ENCODE results near the gene RPP14. TPM values are rescaled to one million over a fixed set of nuclear protein-coding genes. Genes with fewer than 3 reads are reported as not detected.

RPP14 gene
- total RNA-seq, 1 experiment from 2014 or later = 13.2 TPM

GRCh38 chr3:58274027-58274614 lies 31.9 kb upstream of the RPP14 start:
- peaks cover 14% of the 10 kb centered on the region for H3K4me1 ChIP-seq (replicated peaks; ENCODE audit: insufficient read depth)
- no peak overlapping the region for H3K27ac ChIP-seq
- no peaks in the 10 kb centered on the region for H3K9me3 ChIP-seq (ENCODE audit: insufficient read depth, low read depth)
- H3K27me3 ChIP-seq (ENCODE audit: insufficient read depth, low read depth) = no peaks in the 10 kb centered on the region
- ChIA-PET POLR2A (ENCODE audit: unreplicated experiment) (no interaction called here), CTCF (no interaction called here)
- no TSS peak for BruUV-seq (replicated peaks)
- peaks cover 10% of the 10 kb centered on the region; the same call in 1 of the 2 replicates for H3K36me3 ChIP-seq (ENCODE audit: low read depth)
- H3K79me2 ChIP-seq (ENCODE audit: low read depth) = no peaks in the 10 kb centered on the region
- H4K20me1 ChIP-seq (ENCODE audit: insufficient read depth) = no peaks in the 10 kb centered on the region
- no peak for TF ChIP-seq CTCF (conservative IDR thresholded peaks at IDR 0.05)
- no peak overlapping the region for H2AFZ ChIP-seq
- intact Hi-C loops (cut with micrococcal nuclease; ENCODE audit: unreplicated experiment) = no loop called here
- DNase-seq = no peak
- H3K9me2 ChIP-seq (ENCODE audit: insufficient read depth) = no peaks in the 10 kb centered on the region
- peaks cover 13% of the 10 kb centered on the region for H3F3A ChIP-seq (ENCODE audit: insufficient read depth, low read depth)
- no peak overlapping the region for H3K4me3 ChIP-seq
- no peak overlapping the region for H3K4me2 ChIP-seq

GRCh38 chr3:58281069-58281468 lies 25.0 kb upstream of the RPP14 start:
- no peak overlapping the region for H3K4me3 ChIP-seq
- no peaks in the 10 kb centered on the region for H3K27me3 ChIP-seq (ENCODE audit: insufficient read depth, low read depth)
- H3K79me2 ChIP-seq (ENCODE audit: low read depth) = no peaks in the 10 kb centered on the region
- no peaks in the 10 kb centered on the region for H3F3A ChIP-seq (ENCODE audit: insufficient read depth, low read depth)
- H3K9me3 ChIP-seq (ENCODE audit: insufficient read depth, low read depth) = no peaks in the 10 kb centered on the region
- no peaks in the 10 kb centered on the region for H3K4me1 ChIP-seq (replicated peaks; ENCODE audit: insufficient read depth)
- no peak for DNase-seq
- ChIA-PET POLR2A (ENCODE audit: unreplicated experiment) (no interaction called here), CTCF (no interaction called here)
- H4K20me1 ChIP-seq (ENCODE audit: insufficient read depth) = no peaks in the 10 kb centered on the region
- H3K9me2 ChIP-seq (ENCODE audit: insufficient read depth) = no peaks in the 10 kb centered on the region
- TF ChIP-seq EZH2 (IDR thresholded peaks at IDR 0.05; ENCODE audit: low read depth) (no peak), CTCF (conservative IDR thresholded peaks at IDR 0.05) (no peak)
- H3K4me2 ChIP-seq = no peak overlapping the region
- no peak overlapping the region for H2AFZ ChIP-seq
- H3K27ac ChIP-seq = no peak overlapping the region
- intact Hi-C loops (cut with micrococcal nuclease; ENCODE audit: unreplicated experiment) = no loop called here
- BruUV-seq (replicated peaks) = no TSS peak
- H3K36me3 ChIP-seq (ENCODE audit: low read depth) = peaks cover 3% of the 10 kb centered on the region; the same call in 1 of the 2 replicates

DNA sequence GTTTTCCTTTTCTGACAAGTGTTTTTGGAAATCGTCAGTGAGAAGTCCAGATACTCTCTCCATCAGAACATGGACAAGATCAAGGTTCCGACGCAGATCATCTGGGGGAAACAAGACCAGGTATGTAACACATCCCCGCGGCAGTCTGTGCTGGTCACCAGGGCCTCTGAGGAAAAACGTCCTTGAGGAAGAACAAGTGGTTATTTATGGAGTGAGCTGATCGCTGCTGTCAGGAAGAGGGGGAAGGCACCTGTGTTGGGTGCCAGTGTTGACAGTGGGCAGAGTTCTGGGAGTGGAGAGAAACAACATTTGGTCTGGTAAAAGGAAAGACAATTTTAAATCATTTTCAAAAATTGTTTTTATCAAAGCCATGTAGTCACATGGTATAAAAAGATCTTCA lies 20.7 kb upstream of the RPP14 start:
- H3K9me2 ChIP-seq (ENCODE audit: insufficient read depth) = no peaks in the 10 kb centered on the region
- CTCF ChIA-PET = no interaction called here
- no peaks in the 10 kb centered on the region for H3K4me1 ChIP-seq (replicated peaks; ENCODE audit: insufficient read depth)
- DNase-seq = no peak
- H3F3A ChIP-seq (ENCODE audit: insufficient read depth, low read depth) = no peaks in the 10 kb centered on the region
- H3K36me3 ChIP-seq (ENCODE audit: low read depth) = peaks cover 3% of the 10 kb centered on the region; the same call in 1 of the 2 replicates
- intact Hi-C loops (cut with micrococcal nuclease; ENCODE audit: unreplicated experiment) = no loop called here
- H3K27ac ChIP-seq = no peak overlapping the region
- TF ChIP-seq EZH2 (IDR thresholded peaks at IDR 0.05; ENCODE audit: low read depth) (no peak), CTCF (conservative IDR thresholded peaks at IDR 0.05) (no peak)
- no peaks in the 10 kb centered on the region for H3K27me3 ChIP-seq (ENCODE audit: insufficient read depth, low read depth)
- no peak overlapping the region for H3K4me3 ChIP-seq
- no peaks in the 10 kb centered on the region for H4K20me1 ChIP-seq (ENCODE audit: insufficient read depth)
- no peaks in the 10 kb centered on the region for H3K9me3 ChIP-seq (ENCODE audit: insufficient read depth, low read depth)
- POLR2A ChIA-PET (ENCODE audit: unreplicated experiment) = no interaction called here
- no peak overlapping the region for H3K4me2 ChIP-seq
- no TSS peak for BruUV-seq (replicated peaks)
- H2AFZ ChIP-seq = no peak overlapping the region
- no peaks in the 10 kb centered on the region for H3K79me2 ChIP-seq (ENCODE audit: low read depth)

All from PC-9 (cell line).